IPS DF 4.7 (cell line): ENCODE data around the gene MIER1.
"Not testable (repeated sequence)": the region's sequence is repeated elsewhere in the genome, so short reads cannot be mapped to it uniquely, and the experiment has no call there.

Experiments
- DNase-seq: peaks from one replicate; pipeline ENCODE4 v3.0.0-alpha.2; 2013; ENCODE audit warnings: low spot score; ENCODE audit errors: extremely low read depth

The MIER1 gene

DNA sequence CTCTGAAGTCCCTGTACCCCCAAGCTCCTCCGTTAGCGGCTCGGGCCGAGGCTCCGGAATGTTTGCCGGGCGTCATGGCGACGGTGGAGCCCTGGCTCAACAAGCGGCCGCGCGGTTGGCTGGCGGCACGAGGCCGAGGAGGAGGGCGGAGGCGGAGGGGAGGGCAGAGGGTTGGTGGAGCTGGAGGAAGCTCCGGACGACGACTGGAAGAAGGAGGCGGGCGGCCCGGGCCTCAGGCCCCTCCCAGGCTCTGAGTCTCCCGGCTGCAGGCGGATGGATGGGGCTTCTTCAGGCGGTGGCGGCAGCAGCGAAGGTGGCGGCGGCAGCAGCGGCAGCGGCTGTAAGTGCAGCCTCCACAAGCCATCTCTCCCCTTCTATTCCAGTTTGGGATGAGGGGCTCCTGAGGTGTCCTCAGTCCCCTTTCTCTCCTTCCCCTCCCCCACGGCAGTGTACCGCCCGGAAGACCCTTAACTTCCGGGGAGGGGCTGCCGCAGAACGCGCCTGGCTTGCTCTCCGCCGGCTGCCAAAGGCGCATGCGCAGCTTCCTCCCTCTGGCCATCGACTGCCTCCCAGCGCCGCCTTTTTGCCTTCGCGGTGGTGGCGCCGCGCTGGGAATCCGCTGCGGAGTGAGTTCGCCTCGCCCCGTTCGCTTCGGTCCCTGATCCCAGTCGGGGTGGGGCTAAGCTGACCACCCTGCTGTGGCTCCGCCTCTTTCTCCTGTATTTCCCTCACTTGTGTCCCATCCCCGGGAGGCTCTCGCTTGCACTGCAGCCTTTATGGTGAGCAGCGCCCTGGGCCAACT is at the start of gene MIER1, which contains the start of gene DNAI4:
Gene MIER1 (plus strand): TSS at position 235 of the 802 bp plus-strand sequence. CDS start 39 bp downstream, at position 274.
Gene DNAI4 (minus strand): TSS at position 101 of the 802 bp plus-strand sequence. CDS start 25 bp downstream, at position 76.
- no peak for DNase-seq

DNA sequence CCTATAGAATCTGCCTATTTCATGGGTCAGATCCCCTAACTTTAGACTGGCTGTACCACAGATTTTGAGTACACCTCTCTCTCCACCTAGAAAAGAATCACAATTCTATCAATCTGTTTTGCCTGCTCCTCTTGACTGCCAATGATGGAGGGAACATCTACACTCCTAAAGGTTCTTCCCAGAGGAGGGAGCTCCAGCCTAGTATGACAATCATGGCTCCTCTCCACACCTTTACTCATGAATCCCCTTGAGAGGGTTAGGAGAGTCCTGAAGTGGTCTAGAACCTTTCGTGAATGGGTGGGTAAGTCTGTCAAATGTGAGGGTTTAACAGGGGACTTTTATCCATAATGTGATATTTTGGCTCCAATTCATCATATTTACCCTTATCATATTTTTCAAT is 48.1 kb upstream of the MIER1 start:
- no peak for DNase-seq

DNA sequence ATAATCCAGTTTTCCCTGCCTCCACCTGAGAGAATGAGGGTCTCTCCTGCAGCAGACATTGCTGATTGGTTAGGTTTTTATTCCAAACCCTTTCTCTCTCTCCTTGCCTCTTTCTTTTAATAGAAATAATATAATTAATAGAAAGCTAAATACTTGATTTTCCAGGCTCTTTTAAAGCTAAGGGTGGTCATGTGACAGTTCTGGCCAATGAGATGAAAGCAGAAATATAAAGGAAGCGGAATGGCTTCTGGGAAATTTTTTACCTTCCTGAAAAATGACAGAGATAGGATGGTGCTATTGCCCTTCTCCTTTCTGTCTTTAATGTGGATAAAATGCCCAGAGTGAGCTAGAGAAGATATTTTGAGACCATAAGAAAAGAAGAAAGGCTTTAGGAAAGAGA is 35.8 kb upstream of the MIER1 start:
- DNase-seq = no peak

DNA sequence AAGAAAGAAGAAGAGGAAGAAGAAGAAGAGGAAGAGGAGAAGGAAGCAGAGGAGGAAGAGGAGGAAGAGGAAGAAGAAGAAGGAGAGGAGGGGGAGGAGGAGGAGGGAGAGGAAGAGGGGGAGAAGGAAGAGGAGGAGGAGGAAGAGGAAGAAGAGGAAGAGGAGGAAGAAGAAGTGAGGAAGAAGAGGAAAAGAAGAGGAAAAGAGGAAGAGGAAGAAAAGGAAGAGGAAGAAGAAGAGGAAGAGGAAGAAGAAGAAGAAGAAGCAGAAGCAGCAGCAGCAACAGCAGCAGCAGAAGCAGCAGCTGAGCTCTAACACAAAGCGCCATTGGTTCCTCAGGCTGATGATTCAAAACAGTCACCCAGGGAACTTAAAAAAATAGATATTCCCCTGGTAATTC is 34.2 kb upstream of the MIER1 start:
- no peak for DNase-seq

DNA sequence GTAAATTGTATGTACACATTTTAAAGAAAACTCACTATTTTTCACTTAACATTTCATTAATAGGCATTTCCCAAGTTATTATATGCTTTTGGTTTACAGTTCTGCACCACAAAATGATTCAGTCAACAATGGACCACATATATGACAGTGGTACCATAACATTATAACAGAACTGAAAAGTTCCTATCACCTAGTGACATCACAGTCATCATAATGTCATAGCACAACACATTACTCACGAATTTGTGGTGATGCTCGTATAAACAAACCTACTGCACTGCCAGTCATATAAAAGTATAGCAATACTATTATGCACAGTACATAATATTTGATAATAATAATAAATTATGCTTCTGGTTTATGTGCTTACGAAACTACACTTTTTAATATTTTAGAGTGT is 31.1 kb upstream of the MIER1 start:
- no peak for DNase-seq

DNA sequence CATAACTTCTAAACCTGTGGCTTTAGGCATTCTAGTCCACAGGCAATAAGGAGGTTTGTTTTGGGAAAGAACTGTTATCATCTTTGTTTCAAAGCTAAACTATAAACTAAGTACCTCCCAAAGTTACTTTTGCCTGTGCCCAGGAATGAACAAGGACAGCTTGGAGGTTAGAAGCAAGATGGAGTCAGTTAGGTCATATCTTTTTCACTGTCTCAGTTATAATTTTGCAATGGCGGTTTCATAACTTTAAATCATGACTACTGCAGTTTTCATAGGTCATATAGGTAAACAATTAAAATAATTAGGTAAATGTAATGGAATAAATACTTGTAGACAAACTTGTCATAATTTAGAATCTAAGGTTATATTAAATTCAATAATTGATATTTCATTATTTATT is 9.6 kb upstream of the MIER1 start:
- DNase-seq = not testable (repeated sequence)

DNA sequence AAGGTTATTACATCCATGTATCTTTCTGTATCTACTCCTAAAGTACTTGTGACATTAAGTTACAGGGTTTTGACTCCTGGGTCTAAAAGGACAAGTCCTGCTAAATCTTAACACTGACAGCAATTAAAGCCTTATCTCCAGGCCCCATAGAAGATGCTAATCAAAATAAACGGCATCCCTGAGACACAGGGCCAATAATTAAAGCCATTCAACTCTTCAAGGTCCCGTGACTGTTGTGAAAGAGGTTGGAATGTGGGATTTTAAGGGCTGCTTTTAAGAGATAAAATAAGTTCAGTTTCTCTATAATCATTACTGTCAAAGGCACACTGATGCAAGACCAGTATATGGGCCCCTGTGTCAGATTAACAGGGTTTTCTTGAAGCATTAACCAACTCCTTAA is 8.5 kb upstream of the MIER1 start:
- no peak for DNase-seq

DNA sequence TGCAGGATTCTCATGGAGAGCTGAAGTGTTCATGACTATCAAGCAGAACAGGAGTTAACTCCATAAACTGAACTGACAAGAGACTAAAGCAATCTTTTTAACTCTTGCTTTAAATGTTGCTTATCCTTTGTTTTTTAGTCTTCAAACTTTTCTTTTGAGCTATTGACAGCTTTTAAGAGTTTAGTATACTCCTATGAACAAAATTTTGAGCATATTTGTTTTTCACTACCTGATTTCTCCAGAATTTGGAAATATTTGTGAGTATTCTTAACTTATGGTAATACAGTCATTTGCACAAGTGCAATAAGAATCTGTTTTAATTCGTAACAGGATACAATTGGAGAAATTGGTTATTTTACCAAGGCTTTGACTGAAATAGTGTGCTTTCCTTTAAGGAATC is 7.3 kb upstream of the MIER1 start:
- DNase-seq = no peak

DNA sequence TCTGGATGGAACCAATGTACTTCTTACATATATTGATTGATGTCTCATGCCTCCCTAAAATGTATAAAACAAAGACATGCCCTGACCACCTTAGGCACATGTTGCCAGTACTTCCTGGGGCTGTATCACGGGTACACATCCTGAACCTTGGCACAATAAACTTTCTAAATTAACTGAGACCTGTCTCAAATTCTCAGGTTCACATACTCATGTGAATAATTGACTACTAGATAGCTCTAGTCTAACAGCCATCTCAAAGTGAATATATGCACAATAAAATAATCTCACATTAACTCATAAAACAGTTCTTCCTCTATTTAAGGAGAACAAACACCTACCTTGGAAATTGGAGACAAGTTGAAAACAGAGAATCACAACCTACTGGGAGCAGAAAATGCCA is 5.7 kb upstream of the MIER1 start:
- DNase-seq = no peak

DNA sequence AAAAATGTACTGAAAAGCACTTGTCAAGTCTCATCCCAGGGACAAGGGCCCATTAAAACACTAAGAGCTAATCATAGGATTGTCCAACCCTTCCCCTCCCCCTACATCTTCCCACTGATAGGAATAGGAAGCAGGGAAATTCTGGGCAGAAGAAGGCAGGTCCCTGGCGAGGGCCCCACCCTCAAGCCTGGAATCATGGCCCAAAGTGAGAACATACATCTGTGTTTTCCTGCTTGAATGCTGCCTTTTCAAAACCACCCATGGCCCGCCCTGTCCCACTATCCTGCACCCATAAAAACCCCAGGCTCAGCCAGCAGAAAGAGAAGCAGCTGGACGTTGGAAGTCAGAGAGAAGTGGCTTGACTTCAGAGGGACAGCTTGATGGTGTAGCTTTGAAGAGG is 5.0 kb upstream of the MIER1 start:
- DNase-seq = no peak

DNA sequence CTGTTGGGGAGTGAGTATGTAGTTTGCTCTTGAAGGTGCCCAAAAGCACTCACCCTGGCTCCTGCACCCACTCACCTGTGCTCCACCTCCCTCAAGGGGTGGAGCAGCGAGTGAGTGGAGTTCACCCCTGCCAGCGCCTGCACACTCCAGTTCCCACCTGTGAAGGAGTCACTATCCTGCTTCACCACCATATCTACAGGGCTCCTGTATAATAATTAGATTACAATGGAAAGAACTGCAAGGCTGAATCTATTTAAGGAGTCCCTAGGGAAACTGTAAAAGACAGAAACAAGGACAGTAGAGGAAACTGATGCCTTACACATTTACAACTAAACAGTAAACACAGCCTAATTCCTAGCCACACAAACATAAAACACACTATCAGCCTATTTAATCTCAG is 4.2 kb upstream of the MIER1 start:
- no peak for DNase-seq

DNA sequence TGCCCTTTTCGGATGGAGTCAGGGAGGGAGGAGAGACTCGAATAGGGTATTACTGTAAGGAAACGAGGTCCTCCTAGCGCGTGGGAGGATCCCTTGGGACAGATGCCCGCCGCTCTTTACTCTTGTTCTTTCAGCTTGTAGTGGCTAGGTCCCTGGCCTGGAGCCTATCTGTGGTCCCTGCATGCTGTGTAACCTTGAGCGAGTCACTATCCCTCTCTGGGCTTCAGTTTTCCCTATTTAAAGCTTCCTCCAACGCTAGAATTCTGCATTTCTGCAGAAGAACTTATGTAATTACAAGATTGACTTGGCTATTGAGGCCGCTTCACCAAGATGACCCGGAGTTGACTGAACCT is 744 bp downstream of the MIER1 start:
- no peak for DNase-seq

DNA sequence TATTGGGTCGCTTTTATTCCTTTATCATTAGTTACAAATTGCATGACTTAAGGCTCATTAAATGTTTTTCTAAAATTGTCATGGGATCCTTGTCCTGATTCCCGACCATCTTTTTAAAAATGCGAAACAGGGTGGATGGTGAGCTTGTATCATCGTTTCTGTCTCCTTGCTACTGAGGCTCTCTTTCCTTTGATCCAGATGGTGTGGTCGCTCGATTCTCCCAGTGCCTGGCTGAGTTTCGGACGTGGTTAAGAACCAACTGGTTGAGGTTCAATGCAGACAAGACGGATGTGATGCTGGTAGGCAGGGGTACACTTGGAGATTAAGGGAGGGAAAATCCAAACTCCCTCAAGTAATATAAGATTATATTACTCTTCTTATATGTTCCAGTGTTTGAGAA is 1.2 kb downstream of the MIER1 start:
- DNase-seq = no peak

DNA sequence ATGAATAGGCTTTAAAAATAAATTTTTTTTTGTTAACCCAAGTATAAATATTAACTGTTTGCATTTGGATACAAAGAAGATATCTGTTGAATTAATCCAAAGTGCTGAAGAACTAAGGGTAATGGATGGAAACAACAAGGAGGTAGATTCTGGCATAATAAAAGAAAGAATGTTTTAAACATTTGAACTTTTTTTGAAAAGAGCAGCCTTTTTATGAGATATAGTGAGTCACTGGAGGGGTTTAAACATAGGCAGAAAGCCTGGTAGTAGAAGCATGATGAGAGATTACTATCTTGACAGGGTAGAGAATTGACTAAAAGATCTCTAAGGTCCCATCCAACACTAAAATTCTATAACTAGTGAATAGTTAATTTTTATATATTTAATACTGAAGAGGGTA is 2.7 kb downstream of the MIER1 start:
- no peak for DNase-seq

DNA sequence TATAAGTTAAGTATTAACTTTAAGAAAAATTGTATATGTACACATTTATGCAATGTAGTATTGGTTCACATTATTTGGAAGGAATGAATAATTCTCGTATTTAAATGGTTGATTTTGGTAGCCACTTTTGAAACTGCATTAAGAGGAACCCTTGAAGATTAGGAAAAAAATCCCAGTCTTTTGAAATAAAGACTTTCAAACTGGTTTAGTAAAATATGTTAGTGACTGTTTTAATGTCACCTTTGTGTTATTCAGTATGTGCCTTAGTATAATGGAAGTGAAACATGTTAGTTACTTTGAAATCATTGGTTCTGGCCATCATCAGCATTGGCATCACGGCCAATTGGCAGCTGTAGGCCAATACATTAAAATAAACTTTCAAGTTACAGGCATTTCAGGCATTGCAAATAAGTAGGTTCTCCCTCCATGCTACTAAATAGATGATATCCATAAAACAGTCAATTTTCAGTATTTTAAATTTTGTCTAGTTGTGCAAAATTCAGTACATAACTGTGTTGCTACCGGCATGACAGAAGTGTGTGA is 4.4 kb downstream of the MIER1 start:
- DNase-seq = no peak

DNA sequence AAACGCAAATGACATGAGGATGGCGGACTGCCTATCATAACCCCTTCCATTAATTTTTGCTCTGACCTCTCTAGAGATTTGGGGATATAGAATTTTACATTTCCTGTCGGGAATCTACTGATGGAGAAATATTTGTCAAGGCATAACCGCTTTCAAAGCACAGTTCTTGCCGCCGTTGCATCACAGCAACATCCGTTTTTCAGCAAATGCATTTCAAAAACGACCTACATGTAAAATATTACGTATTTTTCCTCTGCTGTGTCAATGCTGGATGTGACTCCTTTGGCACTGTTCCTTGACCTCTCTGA is 4.9 kb downstream of the MIER1 start:
- DNase-seq = no peak

DNA sequence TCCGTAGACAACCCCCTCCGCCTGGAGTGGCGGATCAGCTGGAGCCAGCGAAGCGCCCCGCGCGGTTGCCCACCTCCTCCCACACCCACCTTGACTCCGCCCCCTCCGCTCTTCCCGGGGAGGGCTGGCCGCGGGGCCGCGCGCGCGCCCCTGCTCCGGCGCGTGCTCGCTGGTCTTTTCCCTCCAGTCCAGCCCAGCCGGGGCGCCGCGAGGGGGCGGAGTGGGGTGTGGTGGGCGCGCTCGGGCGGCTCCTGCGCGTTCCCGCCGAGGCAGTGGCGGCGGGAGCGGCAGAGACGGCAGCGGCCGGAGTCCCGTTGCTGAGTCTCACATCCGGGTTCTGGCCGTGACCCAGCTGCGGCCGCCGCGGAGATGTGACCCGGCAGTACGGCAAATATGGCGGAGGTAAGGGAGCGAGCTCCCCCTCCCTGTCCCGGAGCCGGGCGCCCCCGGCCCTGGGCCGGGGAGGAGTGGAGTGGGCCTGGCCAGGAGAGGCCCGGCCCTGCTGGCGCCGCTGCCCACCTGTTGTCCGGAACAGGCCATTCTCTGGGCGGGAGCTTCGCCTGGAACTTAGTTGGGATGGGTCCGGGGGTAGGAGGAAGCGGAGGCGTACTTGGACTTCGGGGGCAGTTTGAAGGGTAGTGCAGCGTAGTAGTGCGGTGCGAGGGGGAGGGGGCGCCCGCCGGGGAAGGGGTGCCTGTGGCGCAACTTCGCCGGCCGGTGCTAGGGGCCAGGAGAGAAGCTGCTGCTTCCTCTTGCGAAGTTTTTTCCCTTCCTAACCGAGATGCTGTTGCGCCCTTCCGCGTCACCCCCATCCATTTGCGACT is 5.4 kb downstream of the MIER1 start:
- no peak for DNase-seq

DNA sequence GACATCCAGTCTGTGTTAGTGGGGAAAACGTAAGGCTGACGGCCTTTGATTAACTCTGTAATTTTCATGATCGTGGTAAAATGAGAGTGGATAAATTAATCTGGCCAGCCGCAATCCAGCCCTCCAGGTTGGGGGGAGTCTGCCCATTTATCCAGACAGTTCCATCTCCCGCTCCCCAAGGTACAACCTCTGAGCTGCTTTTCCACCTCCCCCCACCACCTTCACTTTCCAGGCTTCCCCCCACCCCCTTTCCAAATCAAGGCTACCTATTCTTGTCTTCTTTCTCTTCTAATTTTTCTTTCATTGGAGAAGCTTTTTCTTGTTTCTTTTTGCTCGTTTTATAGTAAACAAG is 6.0 kb downstream of the MIER1 start:
- DNase-seq = no peak

DNA sequence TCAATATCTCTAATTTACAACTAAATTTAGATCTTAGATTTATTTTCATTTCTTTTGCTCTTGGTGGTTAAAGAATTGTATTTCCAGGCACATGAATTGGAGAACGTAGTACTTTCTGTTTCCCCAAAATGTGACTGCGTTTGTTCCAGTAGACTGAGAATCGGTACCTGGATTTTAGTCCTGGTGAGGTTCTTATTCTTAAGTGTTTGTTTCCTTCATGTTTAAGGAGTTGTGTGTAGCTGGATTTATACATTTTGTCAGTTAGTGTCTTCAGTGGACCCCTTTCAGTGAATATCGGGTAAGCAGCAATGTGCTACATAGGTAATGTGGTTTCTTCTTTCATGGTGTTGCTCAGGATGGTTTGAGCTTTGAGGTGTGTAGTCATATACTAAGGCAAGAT is 6.8 kb downstream of the MIER1 start:
- no peak for DNase-seq

DNA sequence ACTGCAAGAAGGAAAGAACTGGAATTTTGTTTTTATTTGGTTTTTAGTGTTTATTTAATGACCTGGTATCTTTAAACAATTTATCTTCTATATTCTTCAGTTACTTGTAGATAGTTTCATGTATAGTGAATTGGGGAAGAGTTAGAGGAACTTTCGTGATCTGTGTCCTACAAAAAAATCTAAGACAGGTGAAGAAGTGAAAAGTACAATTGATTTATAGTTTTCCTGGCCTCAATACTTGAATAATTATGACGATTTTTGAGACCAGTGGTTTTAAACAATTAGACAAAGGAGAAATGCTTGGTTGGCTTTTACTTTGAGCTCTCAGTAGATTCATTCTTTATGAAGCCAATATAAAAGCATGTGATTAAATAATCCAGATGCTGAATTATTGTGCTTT is 7.5 kb downstream of the MIER1 start:
- DNase-seq = no peak

DNA sequence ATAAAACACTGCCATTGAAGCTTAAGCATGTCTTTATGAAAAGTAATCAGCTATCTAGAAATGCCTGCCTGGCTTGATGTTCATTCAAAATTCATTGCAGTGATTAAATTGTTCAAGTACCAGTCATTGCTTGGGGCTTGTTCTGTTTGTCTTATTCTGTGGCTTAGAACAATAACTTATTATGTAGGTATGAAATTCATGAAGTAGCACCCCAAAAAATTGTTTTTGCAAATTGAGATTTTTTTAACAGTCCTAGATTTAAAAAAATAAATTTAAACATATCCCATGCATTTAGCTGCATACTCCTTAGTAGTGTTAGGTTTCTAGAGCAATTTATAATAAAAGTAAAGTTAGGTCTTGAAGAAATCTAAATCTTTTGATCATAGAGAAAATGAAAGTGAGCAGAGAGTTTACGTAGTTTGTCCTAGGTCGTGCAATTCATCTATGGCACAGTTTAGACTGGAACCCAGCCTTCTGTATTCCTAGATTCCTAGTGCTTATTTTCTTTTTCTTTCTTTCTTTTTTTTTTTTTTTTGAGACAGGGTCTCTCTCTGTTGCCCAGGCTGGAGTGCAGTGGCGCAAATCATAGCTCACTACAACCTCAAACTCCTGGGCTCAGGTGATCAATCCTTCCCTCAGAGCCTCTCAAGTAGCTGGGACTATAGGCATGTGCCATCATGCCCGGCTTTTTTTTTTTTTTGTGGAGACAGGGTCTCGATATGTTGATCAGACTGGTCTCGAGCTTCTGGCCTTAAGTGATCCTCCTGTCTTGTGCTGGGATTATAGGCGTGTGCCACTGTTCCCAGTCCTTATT is 9.3 kb downstream of the MIER1 start:
- no peak for DNase-seq
